ENCODE data around the gene NBPF1. TPM values are rescaled to one million over a fixed set of nuclear protein-coding genes. Genes with fewer than 3 reads are reported as not detected.
"Not testable (repeated sequence)": the region's sequence is repeated elsewhere in the genome, so short reads cannot be mapped to it uniquely, and the experiment has no call there.

Gene NBPF1
- total and polyA plus RNA-seq, 9 of the 15 experiments (the other 6 are each of a cell fraction or from before 2014, with no cell fraction given): 5.2 to 42.6 (median 24.1) TPM

- TF ChIP-seq EP400 (IDR thresholded peaks at IDR 0.05) (peak; percentile 47; the same call in 1 of the 2 replicates), PKNOX1 (IDR thresholded peaks at IDR 0.05) (peak; percentile 95), MTA1 (IDR thresholded peaks at IDR 0.05; ENCODE audit: borderline replicate concordance) (peak; percentile 67; the same call in 1 of the 2 replicates), ESRRA (IDR thresholded peaks at IDR 0.05; ENCODE audit: borderline replicate concordance, low read depth) (0 out of 2 replicates have a peak, but pooled peaks have one; percentile 14), ATF1 (tag; IDR thresholded peaks at IDR 0.05) (peak; percentile 92), MNT (conservative IDR thresholded peaks at IDR 0.05) (0 out of 4 replicates have a peak, but pooled peaks of 1 of the 2 experiments have one; percentile 2), ETS1 (conservative IDR thresholded peaks at IDR 0.05; ENCODE audit: control insufficient read depth, low read depth, low read length) (peak; percentile 75; the same call in 1 of the 2 replicates), NFYB (IDR thresholded peaks at IDR 0.05; ENCODE audit: extremely low read depth, insufficient read length) (peak; percentile 36), RNF2 (IDR thresholded peaks at IDR 0.05) (peak; percentile 96), MAZ (CRISPR knock-in tag; conservative IDR thresholded peaks at IDR 0.05 in 1 of 2, IDR thresholded peaks at IDR 0.05 in 1 of 2) (peak; percentile 50 to 74), GTF2A2 (tag; IDR thresholded peaks at IDR 0.05) (peak; percentile 85)
- TF ChIP-seq ATF1 (CRISPR knock-in tag; IDR thresholded peaks at IDR 0.05): not testable (repeated sequence)
- TF ChIP-seq, protein P1, sequence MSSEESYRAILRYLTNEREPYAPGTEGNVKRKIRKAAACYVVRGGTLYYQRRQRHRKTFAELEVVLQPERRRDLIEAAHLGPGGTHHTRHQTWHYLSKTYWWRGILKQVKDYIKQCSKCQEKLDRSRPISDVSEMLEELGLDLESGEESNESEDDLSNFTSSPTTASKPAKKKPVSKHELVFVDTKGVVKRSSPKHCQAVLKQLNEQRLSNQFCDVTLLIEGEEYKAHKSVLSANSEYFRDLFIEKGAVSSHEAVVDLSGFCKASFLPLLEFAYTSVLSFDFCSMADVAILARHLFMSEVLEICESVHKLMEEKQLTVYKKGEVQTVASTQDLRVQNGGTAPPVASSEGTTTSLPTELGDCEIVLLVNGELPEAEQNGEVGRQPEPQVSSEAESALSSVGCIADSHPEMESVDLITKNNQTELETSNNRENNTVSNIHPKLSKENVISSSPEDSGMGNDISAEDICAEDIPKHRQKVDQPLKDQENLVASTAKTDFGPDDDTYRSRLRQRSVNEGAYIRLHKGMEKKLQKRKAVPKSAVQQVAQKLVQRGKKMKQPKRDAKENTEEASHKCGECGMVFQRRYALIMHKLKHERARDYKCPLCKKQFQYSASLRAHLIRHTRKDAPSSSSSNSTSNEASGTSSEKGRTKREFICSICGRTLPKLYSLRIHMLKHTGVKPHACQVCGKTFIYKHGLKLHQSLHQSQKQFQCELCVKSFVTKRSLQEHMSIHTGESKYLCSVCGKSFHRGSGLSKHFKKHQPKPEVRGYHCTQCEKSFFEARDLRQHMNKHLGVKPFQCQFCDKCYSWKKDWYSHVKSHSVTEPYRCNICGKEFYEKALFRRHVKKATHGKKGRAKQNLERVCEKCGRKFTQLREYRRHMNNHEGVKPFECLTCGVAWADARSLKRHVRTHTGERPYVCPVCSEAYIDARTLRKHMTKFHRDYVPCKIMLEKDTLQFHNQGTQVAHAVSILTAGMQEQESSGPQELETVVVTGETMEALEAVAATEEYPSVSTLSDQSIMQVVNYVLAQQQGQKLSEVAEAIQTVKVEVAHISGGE (CRISPR knock-in tag; IDR thresholded peaks at IDR 0.05): peak in 1 of 3 experiments; percentile 9; a peak in 1 of 6 replicates
- TF ChIP-seq, protein P2, sequence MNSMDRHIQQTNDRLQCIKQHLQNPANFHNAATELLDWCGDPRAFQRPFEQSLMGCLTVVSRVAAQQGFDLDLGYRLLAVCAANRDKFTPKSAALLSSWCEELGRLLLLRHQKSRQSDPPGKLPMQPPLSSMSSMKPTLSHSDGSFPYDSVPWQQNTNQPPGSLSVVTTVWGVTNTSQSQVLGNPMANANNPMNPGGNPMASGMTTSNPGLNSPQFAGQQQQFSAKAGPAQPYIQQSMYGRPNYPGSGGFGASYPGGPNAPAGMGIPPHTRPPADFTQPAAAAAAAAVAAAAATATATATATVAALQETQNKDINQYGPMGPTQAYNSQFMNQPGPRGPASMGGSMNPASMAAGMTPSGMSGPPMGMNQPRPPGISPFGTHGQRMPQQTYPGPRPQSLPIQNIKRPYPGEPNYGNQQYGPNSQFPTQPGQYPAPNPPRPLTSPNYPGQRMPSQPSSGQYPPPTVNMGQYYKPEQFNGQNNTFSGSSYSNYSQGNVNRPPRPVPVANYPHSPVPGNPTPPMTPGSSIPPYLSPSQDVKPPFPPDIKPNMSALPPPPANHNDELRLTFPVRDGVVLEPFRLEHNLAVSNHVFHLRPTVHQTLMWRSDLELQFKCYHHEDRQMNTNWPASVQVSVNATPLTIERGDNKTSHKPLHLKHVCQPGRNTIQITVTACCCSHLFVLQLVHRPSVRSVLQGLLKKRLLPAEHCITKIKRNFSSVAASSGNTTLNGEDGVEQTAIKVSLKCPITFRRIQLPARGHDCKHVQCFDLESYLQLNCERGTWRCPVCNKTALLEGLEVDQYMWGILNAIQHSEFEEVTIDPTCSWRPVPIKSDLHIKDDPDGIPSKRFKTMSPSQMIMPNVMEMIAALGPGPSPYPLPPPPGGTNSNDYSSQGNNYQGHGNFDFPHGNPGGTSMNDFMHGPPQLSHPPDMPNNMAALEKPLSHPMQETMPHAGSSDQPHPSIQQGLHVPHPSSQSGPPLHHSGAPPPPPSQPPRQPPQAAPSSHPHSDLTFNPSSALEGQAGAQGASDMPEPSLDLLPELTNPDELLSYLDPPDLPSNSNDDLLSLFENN (IDR thresholded peaks at IDR 0.05; ENCODE audit: low read depth in 2 of 2, low read length in 2 of 2): peak in 1 of 2 experiments; percentile 93; a peak in 2 of 4 replicates
Observed at GRCh38 chr1:16514107-16515055, 99.0 kb downstream of the NBPF1 start, which contains the start of gene RNU1-1 (continued).
